Inflammatory macrophage treated with lipopolysaccharide for 4 hours (primary cell): ENCODE results near the gene CLGN.

Source experiments
- DNase-seq: peaks from one replicate; pipeline ENCODE4 v3.0.0-alpha.2; 2020

CLGN gene

GRCh38 chr4:140374130-140374477, 53.3 kb downstream of the CLGN start:
- peak; percentile 7 for DNase-seq

DNA sequence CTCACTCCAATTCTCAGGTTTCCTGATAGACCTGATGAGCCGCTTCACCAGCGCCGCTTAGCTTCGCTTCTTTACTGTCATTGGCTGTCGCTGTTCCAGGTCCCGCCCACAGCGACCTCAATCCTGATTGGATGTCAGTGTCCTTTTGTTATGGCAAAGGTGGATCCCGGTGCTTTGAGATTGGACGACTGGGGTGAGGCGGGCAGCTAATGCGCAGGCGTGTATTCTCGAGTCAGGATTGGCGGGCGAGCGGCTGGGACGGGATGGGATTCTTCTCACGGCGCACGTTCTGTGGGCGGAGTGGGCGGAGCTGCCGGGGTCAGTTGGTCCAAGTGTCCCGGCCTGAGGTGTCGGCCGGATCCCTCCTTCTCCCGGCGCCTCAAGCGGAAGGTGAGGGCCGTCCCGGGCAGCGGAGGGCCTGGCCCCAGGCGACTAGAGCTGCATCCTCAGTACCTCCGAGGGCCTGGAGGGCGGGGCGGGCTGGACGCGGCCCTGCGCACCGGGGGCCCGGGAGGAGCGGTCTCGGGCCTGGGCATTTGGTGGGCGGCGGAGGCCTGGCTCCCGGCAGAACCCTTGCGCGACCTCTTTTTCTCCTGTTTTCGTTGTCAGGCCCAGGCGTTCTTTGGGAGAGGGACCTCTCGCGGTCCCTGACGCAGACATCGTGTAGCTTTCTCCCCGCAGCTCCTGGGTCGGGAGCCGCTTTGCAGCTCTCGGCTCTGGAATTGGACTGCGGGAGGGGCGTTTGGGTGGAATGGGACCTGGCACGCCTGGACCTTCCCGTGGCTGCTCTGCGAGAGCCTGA, 53.9 kb downstream of the CLGN start, which contains the start of gene SCOC:
Gene SCOC, plus strand, starts transcription at position 319 of the 802 bp plus-strand sequence. CDS start 5,525 bp downstream, outside the sequence.
- DNase-seq, result peak; percentile 99

GRCh38 chr4:140372751-140373327, 54.6 kb downstream of the CLGN start:
- peak; percentile 26 for DNase-seq

GRCh38 chr4:140368686-140369085, 58.8 kb downstream of the CLGN start:
- no peak for DNase-seq

GRCh38 chr4:140367738-140368137, 59.7 kb downstream of the CLGN start:
- no peak for DNase-seq

DNA sequence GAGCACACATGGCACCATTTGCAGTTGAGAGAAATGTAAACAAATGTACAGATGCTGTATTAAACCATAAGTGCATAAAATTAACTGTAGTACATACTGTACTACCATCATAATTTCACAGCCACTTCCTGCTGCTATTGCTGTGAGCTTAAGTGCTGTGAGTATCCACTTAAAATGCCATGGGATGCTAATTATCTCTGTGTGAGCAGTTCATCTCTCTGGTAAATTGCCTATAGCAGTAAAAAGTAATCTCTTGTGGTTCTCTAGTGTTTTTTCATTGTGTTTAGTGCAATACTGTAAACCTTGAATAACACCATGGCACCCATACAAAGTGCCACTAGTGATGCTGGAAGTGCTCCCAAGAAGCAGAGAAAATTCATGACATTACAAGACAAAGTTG, 63.9 kb downstream of the CLGN start:
- no peak for DNase-seq

- no peak for DNase-seq
These were observed 64.4 kb downstream of the CLGN start for GRCh38 chr4:140363051-140363450.

GRCh38 chr4:140361099-140361498, 66.3 kb downstream of the CLGN start:
- DNase-seq, result no peak

DNA sequence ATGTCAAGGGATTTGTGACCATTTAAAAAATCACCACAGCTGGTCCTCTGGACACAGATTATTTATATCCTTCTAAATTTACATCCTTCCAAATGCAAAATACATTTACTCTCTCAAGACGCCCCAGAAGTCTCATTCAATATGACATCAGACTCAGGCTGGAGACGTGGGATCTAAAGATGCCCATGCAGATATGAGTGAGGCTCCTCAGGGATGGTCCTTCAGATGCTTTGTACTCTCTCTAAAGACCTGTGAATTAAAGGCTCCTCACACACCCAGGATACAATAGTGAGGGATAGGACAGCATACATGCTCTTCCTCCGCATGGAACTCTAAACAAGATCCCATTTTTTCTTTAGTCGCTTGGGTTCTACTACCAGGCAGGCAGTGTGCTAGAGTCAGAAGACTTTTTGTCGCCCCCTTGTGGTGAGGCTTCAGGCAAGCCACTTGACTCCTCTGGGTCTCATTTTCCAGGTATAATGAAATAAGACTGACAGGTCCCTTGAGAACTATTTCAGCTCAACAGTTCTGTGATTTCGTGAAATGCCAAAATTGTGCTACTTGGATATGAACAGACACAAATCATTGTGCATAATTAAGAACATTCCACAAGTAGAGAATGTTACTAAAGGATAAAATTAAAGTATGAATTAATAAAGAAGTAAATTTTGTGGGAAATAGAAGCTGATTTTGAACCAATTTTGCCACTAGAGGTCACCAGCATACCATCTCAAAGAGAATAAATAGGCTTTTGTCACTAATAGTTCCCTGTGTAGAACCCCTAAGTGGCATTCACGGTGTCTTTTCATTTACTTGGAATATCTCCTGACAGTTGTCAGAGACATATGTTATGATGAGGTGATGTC, 67.7 kb downstream of the CLGN start:
- DNase-seq, result peak; percentile 77

GRCh38 chr4:140358281-140358680, 69.2 kb downstream of the CLGN start:
- no peak for DNase-seq

- DNase-seq, result no peak
These were observed 69.6 kb downstream of the CLGN start for GRCh38 chr4:140357868-140358267.

DNA sequence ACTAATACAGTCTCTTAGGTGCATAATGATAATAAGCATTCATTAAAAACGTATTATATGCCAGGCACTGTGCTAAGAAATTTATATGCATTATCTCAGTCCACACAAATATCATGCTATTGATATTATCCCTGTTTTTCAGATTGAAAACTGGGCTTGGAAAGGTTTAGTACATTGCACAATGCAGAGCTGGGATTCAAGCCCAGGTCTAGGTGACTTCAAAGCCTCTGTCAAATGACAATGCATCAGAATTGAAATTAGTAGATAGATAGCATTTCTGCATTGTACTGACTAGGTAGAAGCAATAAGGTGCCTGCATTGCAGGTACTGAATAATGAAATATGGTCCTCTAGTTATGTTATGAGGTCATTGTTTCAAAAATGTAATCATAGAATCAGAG, 72.2 kb downstream of the CLGN start:
- DNase-seq, result no peak

- DNase-seq, result no peak
These were observed 73.7 kb downstream of the CLGN start for GRCh38 chr4:140353786-140354185.

GRCh38 chr4:140351093-140352075, 76.1 kb downstream of the CLGN start:
- no peak for DNase-seq

GRCh38 chr4:140349816-140350215, 77.6 kb downstream of the CLGN start:
- no peak for DNase-seq

DNA sequence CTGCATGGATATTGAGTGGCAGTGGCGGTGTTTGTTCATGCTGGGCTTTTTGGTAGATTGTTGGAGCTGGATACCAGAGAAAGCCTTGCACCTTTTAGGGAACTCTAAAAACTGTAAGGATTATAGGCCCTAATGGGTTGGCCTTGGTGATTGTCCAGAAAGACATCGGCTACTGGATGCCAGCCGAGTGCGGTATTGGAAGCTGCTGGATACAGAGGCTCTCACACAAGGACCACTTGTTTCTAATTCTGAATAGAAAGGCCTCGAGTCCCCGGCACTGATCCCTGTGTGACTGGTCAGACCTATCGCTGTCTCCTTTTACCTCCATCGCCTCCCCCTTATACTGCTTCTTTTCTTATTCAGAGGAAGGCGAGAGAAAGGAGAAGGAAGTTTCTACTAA, 81.3 kb downstream of the CLGN start:
- no peak for DNase-seq

DNA sequence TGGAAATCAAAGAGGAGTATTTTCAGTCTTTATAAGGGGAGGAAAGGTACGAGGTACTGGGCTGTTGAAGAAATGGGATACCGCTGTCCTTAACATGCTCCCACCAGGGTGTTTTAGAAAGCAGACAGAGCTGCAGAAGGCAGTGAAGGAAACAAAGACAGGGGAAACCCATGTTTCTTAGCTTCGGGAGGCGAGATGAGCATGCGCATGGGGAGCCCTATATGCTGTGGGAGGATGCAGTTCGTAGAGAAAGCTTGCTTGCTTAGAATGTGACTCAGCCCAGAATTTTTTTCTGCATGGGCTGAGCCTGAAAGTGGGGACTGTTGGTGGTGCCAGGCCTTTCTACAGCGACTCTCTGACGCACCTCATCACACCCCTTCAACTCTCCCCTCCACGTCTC, 82.8 kb downstream of the CLGN start:
- DNase-seq, result no peak

GRCh38 chr4:140344101-140344500, 83.3 kb downstream of the CLGN start:
- DNase-seq, result no peak

GRCh38 chr4:140343303-140343702, 84.1 kb downstream of the CLGN start:
- no peak for DNase-seq

DNA sequence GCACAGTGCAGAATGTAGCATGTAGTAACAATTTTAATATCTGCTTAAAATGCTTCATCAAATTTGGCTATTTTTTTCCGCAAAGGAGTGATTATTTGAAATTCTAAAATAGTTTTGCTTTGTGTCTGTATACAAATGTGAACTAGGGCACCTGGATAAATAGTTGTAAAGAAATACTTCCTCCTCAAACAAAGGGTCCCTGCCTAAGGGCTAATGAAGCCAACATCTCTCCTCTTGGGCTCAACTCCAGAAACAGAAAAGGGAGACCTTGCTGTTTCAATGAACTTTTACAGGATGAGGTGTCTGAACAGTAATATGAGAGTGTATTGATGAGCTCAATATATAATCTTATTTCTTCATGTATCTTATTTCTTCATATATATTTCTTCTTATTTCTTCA, 84.8 kb downstream of the CLGN start:
- no peak for DNase-seq
